GM10248 (cell line): Measurements from ENCODE around the gene ZNF516.
A peak's percentile ranks its signal among the peaks of the same experiment; 100 is the strongest.

Source experiments
- CTCF ChIA-PET: fragments of 300-600 bp; sonication (Branson Sonifier 250); formaldehyde crosslinking; extraction: SDS; loops from one replicate; lab custom pipeline; 2021; ENCODE audit warnings: antibody characterized with exemption; lab: Yijun Ruan, JAX
- POLR2A ChIA-PET: fragments of 350-650 bp; sonication (Branson Sonifier 250); formaldehyde crosslinking; extraction: SDS; loops from one replicate; lab custom pipeline; 2020; ENCODE audit warnings: antibody characterized with exemption; lab: Yijun Ruan, JAX
- DNase-seq: peaks from one replicate; pipeline ENCODE4 v3.0.0; 2012; ENCODE audit errors: extremely low spot score
- CTCF ChIP-seq: IDR thresholded peaks from 2 replicates; pipeline ENCODE4 v1.5.1; 2012; ENCODE audit warnings: mild to moderate bottlenecking, low read depth; ENCODE audit errors: extremely low read depth, missing control alignments, control extremely low read depth

ZNF516 gene

GRCh38 chr18:76380791-76381405 is 114.1 kb downstream of the ZNF516 start:
- peak; percentile 29 for TF ChIP-seq CTCF
- ChIA-PET CTCF (no interaction called here), POLR2A (no interaction called here)
- no peak for DNase-seq

GRCh38 chr18:76380127-76380729 is 114.8 kb downstream of the ZNF516 start:
- POLR2A ChIA-PET, result no interaction called here

DNA sequence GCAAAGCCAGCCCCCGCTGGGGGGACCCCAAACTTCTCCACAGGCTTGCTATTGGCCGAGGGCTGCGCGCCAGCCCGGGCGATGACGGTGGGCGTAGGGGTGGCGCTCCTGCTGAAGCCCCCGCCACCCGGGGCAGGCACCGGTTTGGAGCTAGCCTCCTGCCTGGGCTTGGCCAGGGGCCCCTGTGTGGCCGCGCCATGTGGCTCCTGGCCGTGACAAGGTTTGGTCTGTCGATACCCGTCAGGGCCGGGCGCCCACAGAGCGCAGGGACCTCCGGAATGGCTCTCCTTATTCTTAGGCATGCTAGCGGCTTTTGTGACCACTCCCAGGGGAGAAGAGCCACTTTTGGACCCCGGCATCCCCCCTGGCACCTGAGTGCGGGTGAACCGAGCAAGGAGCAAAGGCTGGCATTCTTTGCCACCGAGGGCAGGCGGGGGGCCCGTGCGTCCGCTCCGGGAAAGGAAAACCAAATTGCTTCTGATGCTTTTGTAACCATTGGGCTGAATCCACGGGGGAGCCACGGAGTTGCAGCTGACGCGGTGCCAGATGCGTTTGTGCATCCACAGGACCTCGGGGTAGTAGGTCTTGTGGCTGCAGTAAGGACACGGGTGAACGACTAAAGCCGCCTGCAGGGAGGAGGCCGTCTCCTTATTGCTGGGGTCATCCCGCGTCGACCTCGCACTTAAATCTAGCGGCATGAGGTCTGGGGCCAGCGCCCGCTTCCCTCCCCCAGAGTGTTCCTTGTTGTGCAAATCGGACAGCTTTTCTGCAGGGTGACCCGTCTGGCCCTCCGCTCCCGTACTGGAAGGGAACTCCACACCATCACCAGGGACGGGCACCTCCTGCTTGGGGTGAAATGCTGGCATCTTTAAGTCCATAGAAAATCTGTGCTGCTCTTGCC is 115.6 kb downstream of the ZNF516 start:
- POLR2A ChIA-PET, result interaction anchor here (0.7 kb wide), 1 partner anchor 7 kb away, joined by 3 read pairs; no protein-coding TSS in a partner anchor
- DNase-seq, result no peak

More at GRCh38 chr18:76380127-76380729, 114.8 kb downstream of the ZNF516 start:
- no peak for DNase-seq
- CTCF ChIA-PET, result no interaction called here
- no peak for TF ChIP-seq CTCF

GRCh38 chr18:76378526-76379215 is 116.4 kb downstream of the ZNF516 start:
- TF ChIP-seq CTCF, result no peak
- DNase-seq, result no peak
- ChIA-PET POLR2A (interaction anchor here (0.7 kb wide), 1 partner anchor 8 kb away, joined by 3 read pairs; no protein-coding TSS in a partner anchor), CTCF (interaction anchor here (2.2 kb wide), 1 partner anchor 20 kb away, joined by 6 read pairs; no protein-coding TSS in a partner anchor)

More for the DNA sequence above, 115.6 kb downstream of the ZNF516 start:
- TF ChIP-seq CTCF, result no peak
- CTCF ChIA-PET, result no interaction called here

DNA sequence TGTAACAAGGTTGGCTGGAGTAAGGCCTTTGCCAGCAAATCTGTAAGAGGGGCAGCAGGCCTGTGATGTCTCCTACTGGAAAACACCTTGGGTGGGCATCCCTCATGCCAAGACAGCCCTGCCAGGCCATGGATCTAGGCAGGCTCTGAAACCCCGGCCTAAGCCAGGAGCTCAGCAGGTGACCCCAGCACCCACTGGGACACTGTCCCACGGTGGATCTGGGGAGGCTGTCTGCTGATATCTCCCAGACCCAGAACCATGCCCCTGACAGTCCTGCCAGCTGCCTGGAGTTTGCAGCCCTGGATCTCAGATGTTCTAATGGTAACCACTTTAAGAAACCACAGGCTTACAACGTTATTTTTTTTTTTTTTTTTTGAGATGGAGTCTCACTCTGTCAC is 117.7 kb downstream of the ZNF516 start:
- ChIA-PET POLR2A (no interaction called here), CTCF (interaction anchor here (2.2 kb wide), 1 partner anchor 21 kb away, joined by 6 read pairs; no protein-coding TSS in a partner anchor)
- TF ChIP-seq CTCF, result no peak
- no peak for DNase-seq
